Suprapubic skin (tissue), 4 donors: ENCODE results near the gene CD2AP.

ENCODE experiments used
- CTCF ChIP-seq, 2 donors: fragments of 200-600 bp in 1 of 2; fragments of 450-650 bp in 1 of 2; sonication (generic) in 1 of 2; IDR thresholded peaks; one replicate each; pipeline ENCODE4 v1.5.1; 2016 to 2019; ENCODE audit warnings: antibody characterized with exemption in 2 of 2, mild to moderate bottlenecking in 1 of 2, moderate library complexity in 1 of 2
- EP300 ChIP-seq: sonication (generic); formaldehyde crosslinking; IDR thresholded peaks from one replicate; pipeline ENCODE4 v1.6.1; 2017; ENCODE audit warnings: antibody characterized with exemption
- POLR2A ChIP-seq, 2 donors: fragments of 450-650 bp; IDR thresholded peaks; one replicate each; pipeline ENCODE4 v1.6.1; 2017; ENCODE audit warnings: antibody characterized with exemption in 2 of 2, mild to moderate bottlenecking in 2 of 2, moderate library complexity in 2 of 2
- POLR2AphosphoS5 ChIP-seq, 3 donors: sonication (generic); formaldehyde crosslinking; IDR thresholded peaks; one replicate each; pipeline ENCODE4 v1.6.1; 2017; ENCODE audit warnings: antibody characterized with exemption in 3 of 3

GRCh38 chr6:47670851-47671250 is 193.3 kb downstream of the CD2AP start:
- TF ChIP-seq CTCF (IDR thresholded peaks at IDR 0.05) (no peak), POLR2AphosphoS5 (IDR thresholded peaks at IDR 0.05) (no peak), POLR2A (IDR thresholded peaks at IDR 0.05) (no peak), EP300 (no peak)
